Measurements from ENCODE around the gene CARD14.

Gene CARD14

GRCh38 chr17:80212511-80212910, 42.7 kb downstream of the CARD14 start:
- no peak for DNase-seq (ENCODE audit: low spot score)

- no peak for DNase-seq (ENCODE audit: low spot score)
Measured at GRCh38 chr17:80212962-80213642, 43.3 kb downstream of the CARD14 start.

GRCh38 chr17:80213643-80213975, 43.8 kb downstream of the CARD14 start:
- no peak for DNase-seq (ENCODE audit: low spot score)

GRCh38 chr17:80214012-80214877, 44.4 kb downstream of the CARD14 start:
- no peak for DNase-seq (ENCODE audit: low spot score)

GRCh38 chr17:80214878-80215210, 45.0 kb downstream of the CARD14 start:
- no peak for DNase-seq (ENCODE audit: low spot score)

GRCh38 chr17:80216473-80217456, 46.9 kb downstream of the CARD14 start:
- DNase-seq (ENCODE audit: low spot score) = no peak

- no peak for DNase-seq (ENCODE audit: low spot score)
Measured at GRCh38 chr17:80217703-80218362, 48.0 kb downstream of the CARD14 start.

- DNase-seq (ENCODE audit: low spot score) = no peak
Measured at GRCh38 chr17:80218391-80218790, 48.6 kb downstream of the CARD14 start.

- peak; percentile 96 for DNase-seq (ENCODE audit: low spot score)
Measured at GRCh38 chr17:80219013-80219762, 49.4 kb downstream of the CARD14 start.

- no peak for DNase-seq (ENCODE audit: low spot score)
Measured at GRCh38 chr17:80219763-80220053, 49.9 kb downstream of the CARD14 start.

- DNase-seq (ENCODE audit: low spot score) = peak; percentile 45
Measured at GRCh38 chr17:80220054-80220735, 50.4 kb downstream of the CARD14 start, which contains the start of the genes SGSH and SLC26A11. TSS of gene SGSH (minus strand) at chr17:80220333. CDS start at chr17:80220313, 20 bp downstream. TSS of gene SLC26A11 (plus strand) at chr17:80220427. CDS start at chr17:80221561, 1,134 bp downstream.

GRCh38 chr17:80220736-80221215, 50.9 kb downstream of the CARD14 start:
- no peak for DNase-seq (ENCODE audit: low spot score)

GRCh38 chr17:80221351-80222105, 51.7 kb downstream of the CARD14 start:
- DNase-seq (ENCODE audit: low spot score) = no peak

- DNase-seq (ENCODE audit: low spot score) = no peak
Measured at GRCh38 chr17:80222376-80223141, 52.7 kb downstream of the CARD14 start.

GRCh38 chr17:80223142-80223815, 53.4 kb downstream of the CARD14 start:
- DNase-seq (ENCODE audit: low spot score) = no peak

GRCh38 chr17:80223838-80224497, 54.1 kb downstream of the CARD14 start:
- DNase-seq (ENCODE audit: low spot score) = no peak

- DNase-seq (ENCODE audit: low spot score) = no peak
Measured at GRCh38 chr17:80224683-80225082, 54.9 kb downstream of the CARD14 start.

GRCh38 chr17:80225230-80225629, 55.4 kb downstream of the CARD14 start:
- no peak for DNase-seq (ENCODE audit: low spot score)

All from CD4-positive, alpha-beta T cell treated with Interleukin-15 for 4 hours (primary cell).